GM18951 (cell line): Measurements from ENCODE around the gene ZNF230.

Experiments
- POLR2A ChIP-seq: IDR thresholded peaks from 4 replicates; pipeline ENCODE4 v1.6.1; 2011; ENCODE audit warnings: mild to moderate bottlenecking; ENCODE audit not compliant: insufficient read length, insufficient read depth; ENCODE audit errors: extremely low read depth
- in situ Hi-C: fragments of 300-500 bp; cut with MboI; formaldehyde crosslinking; loops from one replicate; pipeline ENCODE4 v1.12.0; 2022; ENCODE audit warnings: low sequenced_read_pairs, mixed read lengths, inconsistent platforms; ENCODE audit not compliant: unreplicated experiment

The ZNF230 gene

GRCh38 chr19:44007473-44007872 is 4.7 kb downstream of the ZNF230 start:
- no peak for TF ChIP-seq POLR2A
- in situ Hi-C loops: no loop called here

GRCh38 chr19:44010468-44010867 is 7.7 kb downstream of the ZNF230 start:
- in situ Hi-C loops: no loop called here
- TF ChIP-seq POLR2A: no peak

- TF ChIP-seq POLR2A: no peak
- in situ Hi-C loops: no loop called here
These were observed 16.7 kb downstream of the ZNF230 start for GRCh38 chr19:44019498-44019897.

- in situ Hi-C loops: no loop called here
These were observed 18.5 kb downstream of the ZNF230 start for GRCh38 chr19:44021221-44021620.

GRCh38 chr19:44024900-44025216 is 22.1 kb downstream of the ZNF230 start:
- TF ChIP-seq POLR2A: no peak

More at GRCh38 chr19:44021221-44021620, 18.5 kb downstream of the ZNF230 start:
- TF ChIP-seq POLR2A: no peak

GRCh38 chr19:44025217-44025936 is 22.6 kb downstream of the ZNF230 start, which contains the start of gene ZNF222:
Gene ZNF222, plus strand, starts transcription at chr19:44025379. Its CDS starts 58 bp downstream, at chr19:44025437.
- in situ Hi-C loops: no loop called here
- peak; percentile 60 for TF ChIP-seq POLR2A

More at GRCh38 chr19:44024900-44025216, 22.1 kb downstream of the ZNF230 start:
- in situ Hi-C loops: no loop called here

GRCh38 chr19:44026622-44027021 is 23.9 kb downstream of the ZNF230 start:
- in situ Hi-C loops: no loop called here

GRCh38 chr19:44032001-44032610 is 29.3 kb downstream of the ZNF230 start:
- no peak for TF ChIP-seq POLR2A
- in situ Hi-C loops: no loop called here

More at GRCh38 chr19:44026622-44027021, 23.9 kb downstream of the ZNF230 start:
- TF ChIP-seq POLR2A: no peak

GRCh38 chr19:44042147-44042546 is 39.4 kb downstream of the ZNF230 start:
- no peak for TF ChIP-seq POLR2A
- in situ Hi-C loops: no loop called here

GRCh38 chr19:44050740-44051649 is 48.2 kb downstream of the ZNF230 start:
- in situ Hi-C loops: no loop called here
- TF ChIP-seq POLR2A: no peak

- TF ChIP-seq POLR2A: peak; percentile 50
- in situ Hi-C loops: no loop called here
These were observed 49.1 kb downstream of the ZNF230 start, which contains the start of gene ZNF223 for GRCh38 chr19:44051650-44052402. Gene ZNF223, plus strand, starts transcription at chr19:44052036. Its CDS starts 3,141 bp downstream, at chr19:44055177.

- TF ChIP-seq POLR2A: no peak
- in situ Hi-C loops: no loop called here
These were observed 53.1 kb downstream of the ZNF230 start for GRCh38 chr19:44055870-44056269.

GRCh38 chr19:44059229-44059628 is 56.5 kb downstream of the ZNF230 start:
- TF ChIP-seq POLR2A: no peak
- in situ Hi-C loops: no loop called here

GRCh38 chr19:44061038-44061437 is 58.3 kb downstream of the ZNF230 start:
- in situ Hi-C loops: no loop called here
- TF ChIP-seq POLR2A: no peak
